ENCODE measurements around the gene PKP4. TPM values are rescaled to one million over a fixed set of nuclear protein-coding genes. Genes with fewer than 3 reads are reported as not detected.
"Not testable (repeated sequence)": the region's sequence is repeated elsewhere in the genome, so short reads cannot be mapped to it uniquely, and the experiment has no call there.

The PKP4 gene
- total RNA-seq, 2 experiments from 2014 or later = 68.7 to 73.2 TPM

- Histone ChIP-seq H3K4me2 (ENCODE audit: low read length) (no peak overlapping the region), H3K4me1 (ENCODE audit: insufficient read depth, low read length, poor library complexity, severe bottlenecking) (peaks cover 4% of the 10 kb centered on the region), H3K36me3 (ENCODE audit: insufficient read depth, low read length) (peaks cover 13% of the 10 kb centered on the region; the same call in 1 of the 2 replicates), H3K9me2 (ENCODE audit: insufficient read depth, low read length) (no peaks in the 10 kb centered on the region), H3K27ac (ENCODE audit: low read depth, low read length, poor library complexity, severe bottlenecking) (no peak overlapping the region), H3K79me2 (ENCODE audit: insufficient read depth, low read depth, low read length) (no peaks in the 10 kb centered on the region), H3K9me3 (ENCODE audit: low read length) (no peaks in the 10 kb centered on the region), H4K20me1 (ENCODE audit: insufficient read depth, low read length) (no peaks in the 10 kb centered on the region), H2AFZ (ENCODE audit: low read length) (no peak overlapping the region), H3K4me3 (ENCODE audit: low read depth, low read length, poor library complexity, severe bottlenecking) (no peak overlapping the region)
- ChIA-PET POLR2A (interaction anchor here (0.7 to 1.3 kb wide), 3 partner anchors 9 to 13 kb away, joined by 3 to 4 read pairs (median 3); no protein-coding TSS in a partner anchor), CTCF (ENCODE audit: unreplicated experiment) (no interaction called here)
- no TSS peak for BruUV-seq (replicated peaks)
- intact Hi-C loops (cut with micrococcal nuclease; ENCODE audit: unreplicated experiment) = no loop called here
- peak; percentile 12 for DNase-seq (ENCODE audit: low spot score)
- TF ChIP-seq EZH2phosphoT487 (IDR thresholded peaks at IDR 0.05; ENCODE audit: borderline replicate concordance, low read depth, low read length) (no peak), CTCF (conservative IDR thresholded peaks at IDR 0.05; ENCODE audit: low read length) (peak; percentile 59)
Measured at GRCh38 chr2:158473719-158474392, 17.1 kb downstream of the PKP4 start.

GRCh38 chr2:158474526-158475011, 17.8 kb downstream of the PKP4 start:
- POLR2A ChIA-PET = interaction anchor here (0.7 kb wide), 1 partner anchor 20 kb away, joined by 3 read pairs; no protein-coding TSS in a partner anchor
- H3K9me2 ChIP-seq (ENCODE audit: insufficient read depth, low read length); H3K27ac ChIP-seq (ENCODE audit: low read depth, low read length, poor library complexity, severe bottlenecking); H3K4me1 ChIP-seq (ENCODE audit: insufficient read depth, low read length, poor library complexity, severe bottlenecking); H3K79me2 ChIP-seq (ENCODE audit: insufficient read depth, low read depth, low read length); DNase-seq (ENCODE audit: low spot score); BruUV-seq (replicated peaks); H3K9me3 ChIP-seq (ENCODE audit: low read length); H3K4me2 ChIP-seq (ENCODE audit: low read length); intact Hi-C loops (cut with micrococcal nuclease; ENCODE audit: unreplicated experiment); H3K4me3 ChIP-seq (ENCODE audit: low read depth, low read length, poor library complexity, severe bottlenecking); H4K20me1 ChIP-seq (ENCODE audit: insufficient read depth, low read length); CTCF ChIA-PET (ENCODE audit: unreplicated experiment); H2AFZ ChIP-seq (ENCODE audit: low read length): not testable (repeated sequence)
- H3K36me3 ChIP-seq (ENCODE audit: insufficient read depth, low read length) = peaks cover 13% of the 10 kb centered on the region; the same call in 1 of the 2 replicates

- H3K79me2 ChIP-seq (ENCODE audit: insufficient read depth, low read depth, low read length) = no peaks in the 10 kb centered on the region; the same call in 1 of the 2 replicates
- ChIA-PET CTCF (ENCODE audit: unreplicated experiment) (no interaction called here), POLR2A (interaction anchor here (0.5 to 3.5 kb wide), 6 partner anchors 10 to 1285 kb away, joined by 3 to 21 read pairs (median 4); no protein-coding TSS in a partner anchor)
- H3K36me3 ChIP-seq (ENCODE audit: insufficient read depth, low read length) = no peaks in the 10 kb centered on the region
- no TSS peak for BruUV-seq (replicated peaks)
- no peaks in the 10 kb centered on the region for H4K20me1 ChIP-seq (ENCODE audit: insufficient read depth, low read length)
- H3K9me3 ChIP-seq (ENCODE audit: low read length) = no peaks in the 10 kb centered on the region
- H3K4me2 ChIP-seq (ENCODE audit: low read length) = no peak overlapping the region
- H3K4me3 ChIP-seq (ENCODE audit: low read depth, low read length, poor library complexity, severe bottlenecking) = no peak overlapping the region
- no peak overlapping the region for H2AFZ ChIP-seq (ENCODE audit: low read length)
- H3K4me1 ChIP-seq (ENCODE audit: insufficient read depth, low read length, poor library complexity, severe bottlenecking) = peaks cover 4% of the 10 kb centered on the region
- TF ChIP-seq CTCF (conservative IDR thresholded peaks at IDR 0.05; ENCODE audit: low read length) (no peak), EZH2phosphoT487 (IDR thresholded peaks at IDR 0.05; ENCODE audit: borderline replicate concordance, low read depth, low read length) (no peak)
- intact Hi-C loops (cut with micrococcal nuclease; ENCODE audit: unreplicated experiment) = no loop called here
- no peak overlapping the region for H3K27ac ChIP-seq (ENCODE audit: low read depth, low read length, poor library complexity, severe bottlenecking)
- DNase-seq (ENCODE audit: low spot score) = peak; percentile 2
- no peaks in the 10 kb centered on the region for H3K9me2 ChIP-seq (ENCODE audit: insufficient read depth, low read length)
Measured at GRCh38 chr2:158477202-158477601, 20.4 kb downstream of the PKP4 start.

Measured in OCI-LY7 (cell line).